RWPE2 (cell line): ENCODE data around the gene C19orf18.

Experiments
- ATAC-seq: fragments of 200-7000 bp; cut with Tn5 transposase; 3 replicates; pipeline ENCODE4 v1.9.1; 2021; ENCODE audit warnings: low read depth
- DNase-seq: peaks from one replicate; pipeline ENCODE4 v3.0.0-alpha.2; 2020; ENCODE audit warnings: low spot score
- H3K27ac ChIP-seq: fragments of 450-650 bp; 2 replicates; pipeline ENCODE4 v1.5.1; 2017; ENCODE audit warnings: mild to moderate bottlenecking; ENCODE audit not compliant: poor library complexity, severe bottlenecking
- H3K27me3 ChIP-seq: fragments of 250-450 bp; sonication (Bioruptor Pico); 2 replicates; pipeline ENCODE4 v1.5.1; 2021; ENCODE audit warnings: mild to moderate bottlenecking, moderate library complexity; ENCODE audit not compliant: insufficient read depth, poor library complexity, severe bottlenecking
- H3K36me3 ChIP-seq: fragments of 250-450 bp; sonication (Bioruptor Pico); 2 replicates; pipeline ENCODE4 v1.5.1; 2020; ENCODE audit warnings: low read depth, mild to moderate bottlenecking, moderate library complexity
- H3K4me1 ChIP-seq: fragments of 250-450 bp; sonication (Bioruptor Pico); 2 replicates; pipeline ENCODE4 v1.5.1; 2021; ENCODE audit warnings: mild to moderate bottlenecking, moderate library complexity; ENCODE audit not compliant: insufficient read depth, poor library complexity, severe bottlenecking
- H3K4me3 ChIP-seq: fragments of 250-450 bp; sonication (Bioruptor Pico); 2 replicates; pipeline ENCODE4 v1.5.1; 2021; ENCODE audit warnings: mild to moderate bottlenecking, moderate library complexity; ENCODE audit not compliant: severe bottlenecking
- H3K9me3 ChIP-seq: fragments of 250-450 bp; sonication (Bioruptor Pico); 2 replicates; pipeline ENCODE4 v1.5.1; 2021; ENCODE audit warnings: mild to moderate bottlenecking, moderate library complexity; ENCODE audit not compliant: severe bottlenecking
- TF ChIP-seq, protein P1 (sequence below): fragments of 450-650 bp; IDR thresholded peaks from one replicate; pipeline ENCODE4 v1.5.1; 2017; ENCODE audit warnings: mild to moderate bottlenecking, moderate library complexity; ENCODE audit not compliant: poor library complexity, severe bottlenecking

The C19orf18 gene

DNA sequence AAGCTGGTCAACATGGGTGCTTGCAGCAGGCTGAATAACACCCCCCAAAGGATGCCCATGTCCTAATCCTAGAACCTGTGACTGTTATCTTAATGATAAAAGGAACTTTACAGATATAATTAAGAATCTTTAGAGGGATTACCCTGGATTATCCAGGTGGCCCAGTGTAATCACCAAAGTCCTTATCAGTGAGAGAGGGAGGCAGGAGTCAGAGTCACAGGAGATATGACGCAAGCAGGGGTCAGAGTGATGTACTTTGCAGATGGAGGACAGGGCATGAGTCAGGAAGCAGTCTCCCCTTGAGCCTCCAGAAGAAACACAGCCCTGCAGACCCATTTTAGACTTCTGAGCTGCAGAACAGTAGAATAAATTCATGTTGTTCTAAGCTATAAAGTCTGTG is 18.5 kb upstream of the C19orf18 start:
- ATAC-seq = no peak
- peaks cover 18% of the 10 kb centered on the region for H3K9me3 ChIP-seq
- no peaks in the 10 kb centered on the region for H3K4me1 ChIP-seq
- no peak for DNase-seq
- no peak overlapping the region for H3K27ac ChIP-seq
- H3K27me3 ChIP-seq = no peaks in the 10 kb centered on the region
- H3K4me3 ChIP-seq = no peak overlapping the region
- peaks cover 11% of the 10 kb centered on the region for H3K36me3 ChIP-seq
- TF ChIP-seq, protein P1, sequence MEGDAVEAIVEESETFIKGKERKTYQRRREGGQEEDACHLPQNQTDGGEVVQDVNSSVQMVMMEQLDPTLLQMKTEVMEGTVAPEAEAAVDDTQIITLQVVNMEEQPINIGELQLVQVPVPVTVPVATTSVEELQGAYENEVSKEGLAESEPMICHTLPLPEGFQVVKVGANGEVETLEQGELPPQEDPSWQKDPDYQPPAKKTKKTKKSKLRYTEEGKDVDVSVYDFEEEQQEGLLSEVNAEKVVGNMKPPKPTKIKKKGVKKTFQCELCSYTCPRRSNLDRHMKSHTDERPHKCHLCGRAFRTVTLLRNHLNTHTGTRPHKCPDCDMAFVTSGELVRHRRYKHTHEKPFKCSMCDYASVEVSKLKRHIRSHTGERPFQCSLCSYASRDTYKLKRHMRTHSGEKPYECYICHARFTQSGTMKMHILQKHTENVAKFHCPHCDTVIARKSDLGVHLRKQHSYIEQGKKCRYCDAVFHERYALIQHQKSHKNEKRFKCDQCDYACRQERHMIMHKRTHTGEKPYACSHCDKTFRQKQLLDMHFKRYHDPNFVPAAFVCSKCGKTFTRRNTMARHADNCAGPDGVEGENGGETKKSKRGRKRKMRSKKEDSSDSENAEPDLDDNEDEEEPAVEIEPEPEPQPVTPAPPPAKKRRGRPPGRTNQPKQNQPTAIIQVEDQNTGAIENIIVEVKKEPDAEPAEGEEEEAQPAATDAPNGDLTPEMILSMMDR = no peak

DNA sequence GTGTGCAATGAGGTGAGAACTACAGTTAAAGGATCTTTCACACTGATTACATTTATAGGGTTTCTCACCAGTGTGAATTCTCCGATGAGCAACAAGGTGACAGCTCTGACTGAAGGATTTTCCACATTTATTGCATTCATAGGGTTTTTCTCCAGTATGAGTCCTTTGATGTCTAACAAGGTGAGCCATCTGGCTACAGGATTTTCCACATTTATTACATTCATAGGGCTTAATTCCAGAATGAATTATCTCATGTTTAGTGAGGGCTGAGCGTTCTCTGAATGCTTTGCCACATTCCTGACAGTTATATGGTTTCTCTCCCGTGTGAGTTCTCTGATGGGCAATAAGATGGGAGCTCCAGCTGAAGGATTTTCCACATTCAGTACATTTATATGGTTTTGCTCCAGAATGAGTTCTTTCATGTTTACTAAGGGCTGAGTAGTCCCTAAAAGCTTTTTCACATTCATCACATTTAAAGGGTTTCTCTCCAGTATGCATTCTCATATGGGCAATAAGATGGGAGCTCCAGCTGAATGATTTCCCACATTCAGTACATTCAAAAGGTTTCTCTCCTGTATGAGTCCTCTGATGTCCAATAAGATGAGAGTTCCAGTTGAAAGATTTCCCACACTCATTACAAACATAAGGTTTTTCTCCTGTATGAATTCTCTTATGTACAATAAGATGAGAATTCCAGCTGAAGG is 4.4 kb upstream of the C19orf18 start:
- H3K27ac ChIP-seq = no peak overlapping the region
- DNase-seq (no peak), ATAC-seq (no peak)
- H3K27me3 ChIP-seq = no peaks in the 10 kb centered on the region
- H3K4me1 ChIP-seq = no peaks in the 10 kb centered on the region
- TF ChIP-seq, protein P1 = no peak
- H3K4me3 ChIP-seq = no peak overlapping the region
- peaks cover 52% of the 10 kb centered on the region for H3K36me3 ChIP-seq
- peaks cover 56% of the 10 kb centered on the region for H3K9me3 ChIP-seq

DNA sequence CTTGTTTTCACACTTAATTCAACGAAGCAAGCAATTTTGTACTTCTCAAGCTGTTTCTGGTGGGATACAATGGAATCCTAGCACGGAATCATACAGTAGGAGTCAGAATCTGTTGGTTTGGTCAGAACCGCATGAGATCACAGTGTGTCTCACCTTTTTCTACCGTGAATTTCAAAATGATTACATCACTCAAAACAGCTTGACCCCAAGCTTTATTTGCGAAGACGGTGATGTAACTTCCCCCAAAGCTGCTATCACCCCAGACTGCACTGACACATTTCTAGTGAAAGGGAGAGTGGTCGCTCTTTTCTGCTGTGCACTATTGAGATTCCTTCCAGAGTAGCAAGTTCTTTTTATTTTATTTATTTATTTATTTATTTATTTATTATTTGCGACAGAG is 9.6 kb downstream of the C19orf18 start:
- H3K9me3 ChIP-seq = peaks cover 6% of the 10 kb centered on the region
- DNase-seq (no peak), ATAC-seq (no peak)
- H3K4me1 ChIP-seq = no peaks in the 10 kb centered on the region
- H3K27ac ChIP-seq = no peak overlapping the region
- H3K27me3 ChIP-seq = no peaks in the 10 kb centered on the region
- no peaks in the 10 kb centered on the region for H3K36me3 ChIP-seq
- H3K4me3 ChIP-seq = no peak overlapping the region
- TF ChIP-seq, protein P1 = no peak

DNA sequence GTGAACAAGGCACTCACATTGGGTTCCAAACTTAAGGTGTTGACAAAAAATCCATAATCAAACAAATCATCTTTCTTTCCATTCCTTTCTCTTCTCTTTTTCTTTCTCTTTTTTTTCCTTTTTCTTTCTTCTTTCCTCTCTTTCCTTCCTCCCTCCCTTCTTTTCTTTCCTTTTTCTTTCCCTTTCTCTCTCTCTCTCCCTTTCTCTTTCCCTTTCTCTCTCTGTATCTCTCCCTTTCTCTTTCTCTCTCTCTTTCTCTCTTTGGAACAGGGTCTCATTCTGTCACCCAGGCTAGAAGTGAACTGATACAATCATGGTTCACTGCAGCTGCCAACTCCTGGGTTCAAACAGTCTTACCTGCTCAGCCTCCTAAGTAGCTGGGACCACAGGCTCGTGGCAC is 12.5 kb downstream of the C19orf18 start:
- no peak overlapping the region for H3K27ac ChIP-seq
- no peak for DNase-seq
- ATAC-seq = no peak
- H3K27me3 ChIP-seq = no peaks in the 10 kb centered on the region
- no peaks in the 10 kb centered on the region for H3K4me1 ChIP-seq
- TF ChIP-seq, protein P1 = no peak
- no peak overlapping the region for H3K4me3 ChIP-seq
- H3K9me3 ChIP-seq = peaks cover 6% of the 10 kb centered on the region
- H3K36me3 ChIP-seq = no peaks in the 10 kb centered on the region

DNA sequence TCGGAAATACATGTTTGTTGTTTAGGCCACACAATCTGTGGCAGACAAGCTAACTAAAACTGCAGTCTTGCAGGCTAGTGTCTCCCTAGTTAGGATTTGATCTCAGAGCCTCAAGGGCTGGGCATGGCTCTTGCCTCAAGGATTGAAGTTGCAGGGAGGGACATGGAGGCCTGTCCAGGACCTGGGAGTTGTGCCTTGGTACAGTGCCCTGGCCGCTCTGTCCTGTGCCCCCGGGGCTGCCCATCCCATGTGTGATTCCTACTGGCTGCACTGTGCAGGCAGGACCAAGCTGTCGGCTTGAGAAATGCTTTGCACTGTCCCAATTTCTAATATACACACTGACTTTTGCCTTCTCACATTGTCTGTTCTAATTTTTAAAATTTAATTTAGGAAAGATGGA is 19.3 kb downstream of the C19orf18 start:
- Histone ChIP-seq H3K9me3 (peaks cover 3% of the 10 kb centered on the region), H3K27me3 (no peaks in the 10 kb centered on the region), H3K4me1 (no peaks in the 10 kb centered on the region), H3K36me3 (no peaks in the 10 kb centered on the region), H3K4me3 (no peak overlapping the region), H3K27ac (no peak overlapping the region)
- TF ChIP-seq, protein P1 = no peak
- ATAC-seq = no peak
- no peak for DNase-seq
